Osteoblast (primary cell): Measurements from ENCODE around the gene STARD6. TPM values are rescaled to one million over a fixed set of nuclear protein-coding genes. Genes with fewer than 3 reads are reported as not detected.
A peak's percentile ranks its signal among the peaks of the same experiment; 100 is the strongest.

Experiments used
- DNase-seq: peaks from one replicate; pipeline ENCODE4 v3.0.0; 2011; ENCODE audit warnings: low spot score, mixed read lengths; ENCODE audit not compliant: insufficient read length; ENCODE audit errors: missing footprints
- H2AFZ ChIP-seq: 2 replicates; pipeline ENCODE4 v1.6.0; 2011; ENCODE audit warnings: mild to moderate bottlenecking, low read length
- H3K27ac ChIP-seq: 2 replicates; pipeline ENCODE4 v1.5.1; 2011; ENCODE audit warnings: mild to moderate bottlenecking, low read depth, low read length, moderate library complexity
- H3K27me3 ChIP-seq: 2 replicates; pipeline ENCODE4 v1.6.0; 2012; ENCODE audit warnings: mild to moderate bottlenecking, control low read depth, inconsistent platforms, low read length, moderate library complexity; ENCODE audit not compliant: insufficient read depth
- H3K36me3 ChIP-seq: 2 replicates; pipeline ENCODE4 v1.5.1; 2011; ENCODE audit warnings: mild to moderate bottlenecking, low read length, control low read depth, moderate library complexity; ENCODE audit not compliant: insufficient read depth
- H3K4me1 ChIP-seq: 2 replicates; pipeline ENCODE4 v1.5.1; 2011; ENCODE audit warnings: mild to moderate bottlenecking, low read length, control low read depth, moderate library complexity; ENCODE audit not compliant: insufficient read depth
- H3K4me2 ChIP-seq: 2 replicates; pipeline ENCODE4 v1.6.0; 2011; ENCODE audit warnings: mild to moderate bottlenecking, low read length; ENCODE audit not compliant: insufficient read depth
- H3K4me3 ChIP-seq: fragments of 200-600 bp; sonication (generic); 3 replicates; pipeline ENCODE4 v1.5.1; 2012; ENCODE audit warnings: mild to moderate bottlenecking, low read length, inconsistent platforms; ENCODE audit not compliant: insufficient read depth
- H3K79me2 ChIP-seq: 2 replicates; pipeline ENCODE4 v1.6.0; 2012; ENCODE audit warnings: mild to moderate bottlenecking, low read length, control low read depth, inconsistent platforms; ENCODE audit not compliant: insufficient read depth
- H3K9me3 ChIP-seq: 2 replicates; pipeline ENCODE4 v1.5.1; 2011; ENCODE audit warnings: low read depth, low read length, control low read depth
- H4K20me1 ChIP-seq: 2 replicates; pipeline ENCODE4 v1.6.0; 2012; ENCODE audit warnings: mild to moderate bottlenecking, low read length, control low read depth; ENCODE audit not compliant: insufficient read depth
- total RNA-seq: library from RNA; depleted of rRNA; stranded (reverse); fragments of >200 nt; gene quantifications from 2 replicates; pipeline ENCODE4 v1.2.3, GENCODE V29; 2012
- TF ChIP-seq, protein P1 (sequence below): IDR thresholded peaks from 2 replicates; pipeline ENCODE4 v1.5.1; 2011; ENCODE audit warnings: mild to moderate bottlenecking, low read depth, low read length, moderate library complexity; ENCODE audit errors: extremely low read depth

The STARD6 gene, protein sequence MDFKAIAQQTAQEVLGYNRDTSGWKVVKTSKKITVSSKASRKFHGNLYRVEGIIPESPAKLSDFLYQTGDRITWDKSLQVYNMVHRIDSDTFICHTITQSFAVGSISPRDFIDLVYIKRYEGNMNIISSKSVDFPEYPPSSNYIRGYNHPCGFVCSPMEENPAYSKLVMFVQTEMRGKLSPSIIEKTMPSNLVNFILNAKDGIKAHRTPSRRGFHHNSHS
- total RNA-seq, result not detected in 2 replicates

DNA sequence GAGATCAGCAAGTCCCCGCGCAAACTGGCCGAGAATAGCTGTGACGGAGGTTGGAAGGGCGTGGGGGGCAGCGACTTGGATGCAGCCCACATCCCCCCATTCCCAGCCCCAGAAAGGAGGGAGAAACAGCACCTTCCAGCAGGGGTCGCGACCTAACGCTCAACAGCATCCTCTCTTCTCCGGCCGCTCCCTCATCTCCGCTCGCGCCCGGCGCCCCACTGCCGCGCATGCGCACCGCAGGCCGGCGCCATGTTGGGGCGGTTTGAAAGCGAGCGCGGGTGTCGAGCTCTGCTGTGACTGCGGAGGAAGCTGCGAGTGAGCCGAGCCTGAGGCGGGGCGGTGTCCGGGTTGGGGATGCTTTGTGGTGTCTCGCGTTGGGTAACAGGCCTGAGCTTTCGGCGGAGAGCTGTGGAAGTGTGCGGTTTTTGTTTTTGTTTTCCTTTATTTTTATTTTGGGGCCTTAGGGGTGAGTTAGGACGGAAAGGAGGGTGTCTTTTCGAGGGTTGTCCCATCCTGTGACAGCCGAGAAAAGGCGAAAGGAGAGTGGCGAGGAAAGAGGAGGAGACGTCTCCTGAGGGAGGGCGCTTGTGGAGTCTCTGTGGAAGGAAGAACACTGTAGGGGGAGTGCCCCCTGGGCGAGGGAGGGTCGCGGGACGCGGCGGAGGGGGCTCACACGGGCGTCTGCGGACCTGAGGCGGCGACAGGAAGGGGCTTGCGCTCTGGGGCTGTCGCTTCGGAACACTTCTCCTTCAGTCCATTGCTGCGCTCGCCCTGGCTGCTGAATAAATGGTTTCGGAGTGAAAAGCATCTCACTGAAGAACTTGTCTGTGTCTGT, at the start of gene STARD6, which contains the start of gene C18orf54:
Gene STARD6, minus strand, starts transcription at position 199 of the 835 bp plus-strand sequence. CDS start 3,285 bp downstream, outside the sequence.
Gene C18orf54, plus strand, starts transcription at position 247 of the 835 bp plus-strand sequence. CDS start 2,667 bp downstream, outside the sequence.
- H3K4me3 ChIP-seq, result peak within 1 kb of the TSS; percentile 95
- no peaks in the 10 kb centered on the region for H3K27me3 ChIP-seq
- peak within 1 kb of the TSS; percentile 99 for H2AFZ ChIP-seq
- peaks cover 19% of the 10 kb centered on the region for H3K79me2 ChIP-seq
- no peaks in the 10 kb centered on the region for H3K9me3 ChIP-seq
- H3K4me2 ChIP-seq, result peak within 1 kb of the TSS; percentile 97
- peak within 1 kb of the TSS; percentile 65 for H3K27ac ChIP-seq
- peaks cover 3% of the 10 kb centered on the region for H3K4me1 ChIP-seq
- DNase-seq, result peak; percentile 97
- no peaks in the 10 kb centered on the region for H4K20me1 ChIP-seq
- peaks cover 6% of the 10 kb centered on the region for H3K36me3 ChIP-seq
- TF ChIP-seq, protein P1, sequence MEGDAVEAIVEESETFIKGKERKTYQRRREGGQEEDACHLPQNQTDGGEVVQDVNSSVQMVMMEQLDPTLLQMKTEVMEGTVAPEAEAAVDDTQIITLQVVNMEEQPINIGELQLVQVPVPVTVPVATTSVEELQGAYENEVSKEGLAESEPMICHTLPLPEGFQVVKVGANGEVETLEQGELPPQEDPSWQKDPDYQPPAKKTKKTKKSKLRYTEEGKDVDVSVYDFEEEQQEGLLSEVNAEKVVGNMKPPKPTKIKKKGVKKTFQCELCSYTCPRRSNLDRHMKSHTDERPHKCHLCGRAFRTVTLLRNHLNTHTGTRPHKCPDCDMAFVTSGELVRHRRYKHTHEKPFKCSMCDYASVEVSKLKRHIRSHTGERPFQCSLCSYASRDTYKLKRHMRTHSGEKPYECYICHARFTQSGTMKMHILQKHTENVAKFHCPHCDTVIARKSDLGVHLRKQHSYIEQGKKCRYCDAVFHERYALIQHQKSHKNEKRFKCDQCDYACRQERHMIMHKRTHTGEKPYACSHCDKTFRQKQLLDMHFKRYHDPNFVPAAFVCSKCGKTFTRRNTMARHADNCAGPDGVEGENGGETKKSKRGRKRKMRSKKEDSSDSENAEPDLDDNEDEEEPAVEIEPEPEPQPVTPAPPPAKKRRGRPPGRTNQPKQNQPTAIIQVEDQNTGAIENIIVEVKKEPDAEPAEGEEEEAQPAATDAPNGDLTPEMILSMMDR, result peak; percentile 38

GRCh38 chr18:54405290-54405689, 47.6 kb upstream of the STARD6 start:
- Histone ChIP-seq H3K4me3 (no peak overlapping the region), H3K4me2 (no peak overlapping the region), H3K9me3 (no peaks in the 10 kb centered on the region), H3K36me3 (no peaks in the 10 kb centered on the region), H2AFZ (no peak overlapping the region), H4K20me1 (no peaks in the 10 kb centered on the region), H3K79me2 (no peaks in the 10 kb centered on the region), H3K27ac (no peak overlapping the region), H3K4me1 (no peaks in the 10 kb centered on the region), H3K27me3 (peaks cover 4% of the 10 kb centered on the region)
- peak; percentile 6 for DNase-seq
- TF ChIP-seq, protein P1, result no peak

DNA sequence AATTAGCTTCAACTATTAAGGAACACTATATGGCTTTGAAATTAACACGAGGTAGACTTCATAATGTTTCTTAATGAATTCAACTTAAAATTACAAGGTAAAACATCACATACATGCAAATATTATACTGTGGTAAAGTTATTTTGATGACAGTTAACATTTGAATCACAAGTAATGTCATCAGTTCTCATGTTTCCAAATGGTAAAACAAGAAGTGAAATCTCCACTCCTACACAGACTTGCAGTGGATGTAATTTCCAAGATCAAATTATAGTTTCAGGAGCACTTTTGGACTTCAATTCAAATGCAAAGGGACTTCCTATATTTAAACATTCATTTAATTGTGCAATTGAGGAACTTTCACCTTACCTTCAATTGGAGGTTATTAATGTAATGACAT, 39.1 kb upstream of the STARD6 start:
- Histone ChIP-seq H3K27ac (no peak overlapping the region), H3K4me2 (no peak overlapping the region), H3K27me3 (peaks cover 2% of the 10 kb centered on the region), H2AFZ (no peak overlapping the region), H3K9me3 (no peaks in the 10 kb centered on the region), H3K36me3 (no peaks in the 10 kb centered on the region), H3K79me2 (no peaks in the 10 kb centered on the region), H3K4me1 (no peaks in the 10 kb centered on the region), H4K20me1 (no peaks in the 10 kb centered on the region), H3K4me3 (no peak overlapping the region)
- TF ChIP-seq, protein P1, result no peak
- DNase-seq, result no peak

DNA sequence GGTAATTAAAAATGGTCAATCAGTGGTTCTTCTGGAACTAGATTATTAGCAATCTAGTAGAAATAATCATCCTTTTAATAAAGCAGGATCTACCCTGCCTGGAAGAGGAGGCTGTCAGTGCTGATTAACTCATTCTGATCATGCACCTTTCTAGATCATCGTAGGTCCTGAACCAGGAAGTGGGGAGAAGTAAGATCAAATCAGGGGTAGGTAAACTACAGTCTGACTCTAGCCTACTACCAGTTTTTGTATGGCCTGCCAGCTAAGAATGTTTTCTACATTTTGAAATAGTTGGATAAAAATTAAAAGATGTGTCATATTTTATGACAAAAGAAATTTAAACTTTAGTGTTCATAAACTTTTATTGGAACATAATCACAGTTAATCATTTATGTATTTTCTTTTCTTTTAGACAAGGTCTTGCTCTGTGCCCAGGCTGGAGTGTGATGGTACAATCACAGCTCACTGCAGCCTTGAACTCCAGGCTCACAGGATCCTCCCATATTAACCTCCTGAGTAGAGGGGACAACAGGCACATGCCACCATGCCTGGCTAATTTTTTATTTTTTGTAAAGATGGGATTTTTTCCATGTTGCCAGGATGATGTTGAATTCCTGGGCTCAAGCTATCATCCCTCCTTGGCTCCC, 36.1 kb upstream of the STARD6 start:
- Histone ChIP-seq H3K27me3 (peaks cover 2% of the 10 kb centered on the region), H3K27ac (no peak overlapping the region), H4K20me1 (no peaks in the 10 kb centered on the region), H3K4me3 (no peak overlapping the region), H3K36me3 (no peaks in the 10 kb centered on the region), H3K9me3 (no peaks in the 10 kb centered on the region), H3K4me2 (no peak overlapping the region), H3K79me2 (no peaks in the 10 kb centered on the region), H3K4me1 (peaks cover 6% of the 10 kb centered on the region), H2AFZ (no peak overlapping the region)
- DNase-seq, result no peak
- TF ChIP-seq, protein P1, result no peak
